Measurements from ENCODE around the gene CHEK1.

Gene CHEK1

GRCh38 chr11:125627236-125627910 is 2.4 kb downstream of the CHEK1 start:
- Histone ChIP-seq H3K9me3 (ENCODE audit: severe bottlenecking) (no peaks in the 10 kb centered on the region), H3K4me3 (ENCODE audit: severe bottlenecking) (peak overlapping the region; percentile 62), H3K4me1 (ENCODE audit: insufficient read depth, poor library complexity, severe bottlenecking) (peaks cover 17% of the 10 kb centered on the region), H3K27me3 (ENCODE audit: insufficient read depth, poor library complexity, severe bottlenecking) (no peaks in the 10 kb centered on the region), H3K36me3 (ENCODE audit: low read depth) (peaks cover 60% of the 10 kb centered on the region), H3K27ac (ENCODE audit: poor library complexity, severe bottlenecking) (peak overlapping the region; percentile 86)
- DNase-seq (ENCODE audit: low spot score) (no peak), ATAC-seq (ENCODE audit: low read depth) (no peak)
- TF ChIP-seq CTCF (IDR thresholded peaks at IDR 0.05; ENCODE audit: poor library complexity, severe bottlenecking), result no peak

- H3K9me3 ChIP-seq (ENCODE audit: severe bottlenecking), result no peaks in the 10 kb centered on the region
- H3K36me3 ChIP-seq (ENCODE audit: low read depth), result peaks cover 93% of the 10 kb centered on the region
- H3K4me3 ChIP-seq (ENCODE audit: severe bottlenecking), result no peak overlapping the region
- TF ChIP-seq CTCF (IDR thresholded peaks at IDR 0.05; ENCODE audit: poor library complexity, severe bottlenecking), result no peak
- no peaks in the 10 kb centered on the region for H3K27me3 ChIP-seq (ENCODE audit: insufficient read depth, poor library complexity, severe bottlenecking)
- no peak for DNase-seq (ENCODE audit: low spot score)
- no peak overlapping the region for H3K27ac ChIP-seq (ENCODE audit: poor library complexity, severe bottlenecking)
- H3K4me1 ChIP-seq (ENCODE audit: insufficient read depth, poor library complexity, severe bottlenecking), result no peaks in the 10 kb centered on the region
- no peak for ATAC-seq (ENCODE audit: low read depth)
Measured at GRCh38 chr11:125637840-125638239, 12.9 kb downstream of the CHEK1 start.

GRCh38 chr11:125638315-125638714 is 13.4 kb downstream of the CHEK1 start:
- ATAC-seq (ENCODE audit: low read depth) (no peak), DNase-seq (ENCODE audit: low spot score) (no peak)
- Histone ChIP-seq H3K4me3 (ENCODE audit: severe bottlenecking) (no peak overlapping the region), H3K27me3 (ENCODE audit: insufficient read depth, poor library complexity, severe bottlenecking) (no peaks in the 10 kb centered on the region), H3K4me1 (ENCODE audit: insufficient read depth, poor library complexity, severe bottlenecking) (no peaks in the 10 kb centered on the region), H3K27ac (ENCODE audit: poor library complexity, severe bottlenecking) (no peak overlapping the region), H3K9me3 (ENCODE audit: severe bottlenecking) (no peaks in the 10 kb centered on the region), H3K36me3 (ENCODE audit: low read depth) (peaks cover 90% of the 10 kb centered on the region)
- no peak for TF ChIP-seq CTCF (IDR thresholded peaks at IDR 0.05; ENCODE audit: poor library complexity, severe bottlenecking)

GRCh38 chr11:125645871-125646270 is 20.9 kb downstream of the CHEK1 start:
- no peaks in the 10 kb centered on the region for H3K4me1 ChIP-seq (ENCODE audit: insufficient read depth, poor library complexity, severe bottlenecking)
- DNase-seq (ENCODE audit: low spot score) (no peak), ATAC-seq (ENCODE audit: low read depth) (no peak)
- H3K9me3 ChIP-seq (ENCODE audit: severe bottlenecking), result no peaks in the 10 kb centered on the region
- TF ChIP-seq CTCF (IDR thresholded peaks at IDR 0.05; ENCODE audit: poor library complexity, severe bottlenecking), result no peak
- H3K36me3 ChIP-seq (ENCODE audit: low read depth), result peaks cover 94% of the 10 kb centered on the region
- no peak overlapping the region for H3K4me3 ChIP-seq (ENCODE audit: severe bottlenecking)
- H3K27ac ChIP-seq (ENCODE audit: poor library complexity, severe bottlenecking), result no peak overlapping the region
- no peaks in the 10 kb centered on the region for H3K27me3 ChIP-seq (ENCODE audit: insufficient read depth, poor library complexity, severe bottlenecking)

- ATAC-seq (ENCODE audit: low read depth), result no peak
- H3K4me1 ChIP-seq (ENCODE audit: insufficient read depth, poor library complexity, severe bottlenecking), result no peaks in the 10 kb centered on the region
- no peak overlapping the region for H3K4me3 ChIP-seq (ENCODE audit: severe bottlenecking)
- peaks cover 94% of the 10 kb centered on the region for H3K36me3 ChIP-seq (ENCODE audit: low read depth)
- H3K27me3 ChIP-seq (ENCODE audit: insufficient read depth, poor library complexity, severe bottlenecking), result no peaks in the 10 kb centered on the region
- TF ChIP-seq CTCF (IDR thresholded peaks at IDR 0.05; ENCODE audit: poor library complexity, severe bottlenecking), result no peak
- H3K9me3 ChIP-seq (ENCODE audit: severe bottlenecking), result no peaks in the 10 kb centered on the region
- H3K27ac ChIP-seq (ENCODE audit: poor library complexity, severe bottlenecking), result no peak overlapping the region
- no peak for DNase-seq (ENCODE audit: low spot score)
Measured at GRCh38 chr11:125649465-125650166, 24.7 kb downstream of the CHEK1 start.

Measured in RWPE2 (cell line).